Thoracic aorta (tissue), 2 donors: ENCODE results near the gene CAPN1. TPM values are rescaled to one million over a fixed set of nuclear protein-coding genes. Genes with fewer than 3 reads are reported as not detected.

Source experiments
- ATAC-seq: fragments of 150-250 bp; one replicate; pipeline ENCODE4 v1.8.0; 2017; ENCODE audit warnings: low read depth; ENCODE audit not compliant: insufficient number of reproducible peaks, low FRiP score
- DNase-seq: peaks from one replicate; pipeline ENCODE4 v3.0.0-alpha.2; 2020; ENCODE audit warnings: low spot score
- H3K27ac ChIP-seq, 2 donors: fragments of 200-600 bp; sonication (generic); 1 replicate in 1 of 2; 2 replicates in 1 of 2; pipeline ENCODE4 v1.5.1; 2016; ENCODE audit warnings: mild to moderate bottlenecking in 2 of 2, moderate library complexity in 2 of 2
- H3K27me3 ChIP-seq: fragments of 200-600 bp; sonication (generic); replicated peaks from 2 replicates; pipeline ENCODE4 v1.6.0; 2016; ENCODE audit warnings: mild to moderate bottlenecking; ENCODE audit not compliant: insufficient read depth
- H3K36me3 ChIP-seq: fragments of 200-600 bp; sonication (generic); one replicate; pipeline ENCODE4 v1.5.1; 2016
- H3K4me1 ChIP-seq, 2 donors: fragments of 200-600 bp; sonication (generic); 1 replicate in 1 of 2; 2 replicates in 1 of 2; pipeline versions ENCODE4 v1.5.1 to v1.6.0; 2016; ENCODE audit warnings: low read depth in 2 of 2, mild to moderate bottlenecking in 1 of 2; ENCODE audit not compliant: control insufficient read depth in 1 of 2
- H3K4me3 ChIP-seq: fragments of 200-600 bp; sonication (generic); 2 replicates; pipeline ENCODE4 v1.5.1; 2016; ENCODE audit warnings: mild to moderate bottlenecking
- H3K9me3 ChIP-seq: fragments of 200-600 bp; sonication (generic); 2 replicates; pipeline ENCODE4 v1.5.1; 2016
- total RNA-seq, 2 donors: library from RNA; depleted of rRNA; stranded (reverse); fragments of >200 nt; gene quantifications; one replicate each; pipeline versions ENCODE4 v1.1.0 to v1.2.3, GENCODE V29; 2016
- TF ChIP-seq, protein P1 (sequence below): fragments of 200-600 bp; sonication (generic); IDR thresholded peaks from one replicate; pipeline ENCODE4 v1.5.1; 2019; ENCODE audit warnings: antibody characterized with exemption

Gene CAPN1
- total RNA-seq, 2 donors from 2014 or later = 168 to 203 TPM

- Histone ChIP-seq H3K4me3 (no peak overlapping the region), H3K27ac (no peak overlapping the region), H3K4me1 (no peaks in the 10 kb centered on the region), H3K9me3 (no peaks in the 10 kb centered on the region), H3K36me3 (peaks cover 31% of the 10 kb centered on the region), H3K27me3 (no peaks in the 10 kb centered on the region)
- TF ChIP-seq, protein P1, sequence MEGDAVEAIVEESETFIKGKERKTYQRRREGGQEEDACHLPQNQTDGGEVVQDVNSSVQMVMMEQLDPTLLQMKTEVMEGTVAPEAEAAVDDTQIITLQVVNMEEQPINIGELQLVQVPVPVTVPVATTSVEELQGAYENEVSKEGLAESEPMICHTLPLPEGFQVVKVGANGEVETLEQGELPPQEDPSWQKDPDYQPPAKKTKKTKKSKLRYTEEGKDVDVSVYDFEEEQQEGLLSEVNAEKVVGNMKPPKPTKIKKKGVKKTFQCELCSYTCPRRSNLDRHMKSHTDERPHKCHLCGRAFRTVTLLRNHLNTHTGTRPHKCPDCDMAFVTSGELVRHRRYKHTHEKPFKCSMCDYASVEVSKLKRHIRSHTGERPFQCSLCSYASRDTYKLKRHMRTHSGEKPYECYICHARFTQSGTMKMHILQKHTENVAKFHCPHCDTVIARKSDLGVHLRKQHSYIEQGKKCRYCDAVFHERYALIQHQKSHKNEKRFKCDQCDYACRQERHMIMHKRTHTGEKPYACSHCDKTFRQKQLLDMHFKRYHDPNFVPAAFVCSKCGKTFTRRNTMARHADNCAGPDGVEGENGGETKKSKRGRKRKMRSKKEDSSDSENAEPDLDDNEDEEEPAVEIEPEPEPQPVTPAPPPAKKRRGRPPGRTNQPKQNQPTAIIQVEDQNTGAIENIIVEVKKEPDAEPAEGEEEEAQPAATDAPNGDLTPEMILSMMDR = no peak
- no peak for DNase-seq
- ATAC-seq = no peak
Measured at GRCh38 chr11:65213322-65214211, 31.8 kb downstream of the CAPN1 start.

GRCh38 chr11:65214212-65214845 is 32.6 kb downstream of the CAPN1 start:
- Histone ChIP-seq H3K4me1 (no peaks in the 10 kb centered on the region), H3K27ac (no peak overlapping the region), H3K36me3 (peaks cover 24% of the 10 kb centered on the region), H3K27me3 (no peaks in the 10 kb centered on the region), H3K9me3 (no peaks in the 10 kb centered on the region), H3K4me3 (no peak overlapping the region)
- TF ChIP-seq, protein P1 = no peak
- ATAC-seq (no peak), DNase-seq (no peak)

- ATAC-seq = no peak
- H3K36me3 ChIP-seq = peaks cover 13% of the 10 kb centered on the region
- TF ChIP-seq, protein P1 = no peak
- no peak for DNase-seq
- no peak overlapping the region for H3K27ac ChIP-seq
- no peaks in the 10 kb centered on the region for H3K9me3 ChIP-seq
- H3K4me3 ChIP-seq = no peak overlapping the region
- H3K4me1 ChIP-seq = no peaks in the 10 kb centered on the region
- no peaks in the 10 kb centered on the region for H3K27me3 ChIP-seq
Measured at GRCh38 chr11:65215441-65216076, 33.8 kb downstream of the CAPN1 start.

DNA sequence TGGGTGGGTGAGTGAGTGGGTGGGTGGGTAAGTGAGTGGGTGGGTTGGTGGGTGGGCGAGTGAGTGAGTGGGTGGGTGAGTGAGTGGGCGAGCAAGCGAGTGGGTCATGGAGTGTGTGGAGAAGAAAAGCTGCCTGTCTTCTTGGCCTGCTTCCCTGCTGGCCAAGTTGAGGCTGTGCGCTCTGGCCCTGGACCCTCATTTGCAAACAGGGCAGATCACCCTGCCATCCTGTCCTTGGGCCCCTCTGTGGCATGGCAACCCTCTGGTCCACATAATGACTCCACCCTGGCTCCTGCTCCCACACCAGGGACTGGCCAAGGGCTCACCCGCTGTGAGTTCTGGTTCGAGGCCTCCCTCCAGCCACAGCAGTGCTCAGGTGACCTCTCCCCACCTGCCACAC is 35.1 kb downstream of the CAPN1 start:
- DNase-seq = no peak

More for the DNA sequence above, 35.1 kb downstream of the CAPN1 start:
- Histone ChIP-seq H3K27me3 (no peaks in the 10 kb centered on the region), H3K27ac (no peak overlapping the region), H3K4me1 (no peaks in the 10 kb centered on the region), H3K9me3 (no peaks in the 10 kb centered on the region), H3K4me3 (no peak overlapping the region), H3K36me3 (peaks cover under 1% of the 10 kb centered on the region)
- ATAC-seq = no peak
- TF ChIP-seq, protein P1 = no peak
